ENCODE data around the gene TPRX2. TPM values are rescaled to one million over a fixed set of nuclear protein-coding genes. Genes with fewer than 3 reads are reported as not detected.
"Not testable (repeated sequence)": the region's sequence is repeated elsewhere in the genome, so short reads cannot be mapped to it uniquely, and the experiment has no call there.

TPRX2 gene
- total RNA-seq, 4 donors from 2014 or later = not detected

DNA sequence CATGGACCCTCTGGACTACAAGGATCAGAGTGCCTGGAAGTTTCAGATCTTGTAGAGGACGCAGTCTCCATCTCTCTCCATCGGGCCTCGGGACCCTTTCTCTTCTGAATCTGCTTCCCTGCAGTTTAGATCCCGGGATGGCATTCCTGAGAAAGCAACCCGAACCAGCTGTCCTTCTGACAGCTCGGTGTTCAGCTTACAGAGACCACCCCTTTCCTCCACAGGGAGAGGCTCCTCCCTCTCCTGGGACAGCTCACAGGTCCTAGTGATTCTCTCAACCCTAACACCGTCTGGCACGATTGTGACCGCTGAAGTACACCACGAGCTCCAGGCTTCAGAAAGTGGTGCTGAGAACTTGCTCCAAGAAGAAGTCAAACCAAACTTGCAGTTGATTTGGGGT lies 19.1 kb upstream of the TPRX2 start:
- no peak for DNase-seq
- H3K36me3 ChIP-seq = no peaks in the 10 kb centered on the region
- no peak overlapping the region for H3K27ac ChIP-seq
- H3K4me1 ChIP-seq = no peaks in the 10 kb centered on the region
- TF ChIP-seq, protein P1, sequence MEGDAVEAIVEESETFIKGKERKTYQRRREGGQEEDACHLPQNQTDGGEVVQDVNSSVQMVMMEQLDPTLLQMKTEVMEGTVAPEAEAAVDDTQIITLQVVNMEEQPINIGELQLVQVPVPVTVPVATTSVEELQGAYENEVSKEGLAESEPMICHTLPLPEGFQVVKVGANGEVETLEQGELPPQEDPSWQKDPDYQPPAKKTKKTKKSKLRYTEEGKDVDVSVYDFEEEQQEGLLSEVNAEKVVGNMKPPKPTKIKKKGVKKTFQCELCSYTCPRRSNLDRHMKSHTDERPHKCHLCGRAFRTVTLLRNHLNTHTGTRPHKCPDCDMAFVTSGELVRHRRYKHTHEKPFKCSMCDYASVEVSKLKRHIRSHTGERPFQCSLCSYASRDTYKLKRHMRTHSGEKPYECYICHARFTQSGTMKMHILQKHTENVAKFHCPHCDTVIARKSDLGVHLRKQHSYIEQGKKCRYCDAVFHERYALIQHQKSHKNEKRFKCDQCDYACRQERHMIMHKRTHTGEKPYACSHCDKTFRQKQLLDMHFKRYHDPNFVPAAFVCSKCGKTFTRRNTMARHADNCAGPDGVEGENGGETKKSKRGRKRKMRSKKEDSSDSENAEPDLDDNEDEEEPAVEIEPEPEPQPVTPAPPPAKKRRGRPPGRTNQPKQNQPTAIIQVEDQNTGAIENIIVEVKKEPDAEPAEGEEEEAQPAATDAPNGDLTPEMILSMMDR (IDR thresholded peaks at IDR 0.05) = no peak
- TF ChIP-seq POLR2A (IDR thresholded peaks at IDR 0.05) = no peak
- H3K27me3 ChIP-seq = no peaks in the 10 kb centered on the region
- H3K9me3 ChIP-seq = no peaks in the 10 kb centered on the region
- H3K4me3 ChIP-seq = no peak overlapping the region

DNA sequence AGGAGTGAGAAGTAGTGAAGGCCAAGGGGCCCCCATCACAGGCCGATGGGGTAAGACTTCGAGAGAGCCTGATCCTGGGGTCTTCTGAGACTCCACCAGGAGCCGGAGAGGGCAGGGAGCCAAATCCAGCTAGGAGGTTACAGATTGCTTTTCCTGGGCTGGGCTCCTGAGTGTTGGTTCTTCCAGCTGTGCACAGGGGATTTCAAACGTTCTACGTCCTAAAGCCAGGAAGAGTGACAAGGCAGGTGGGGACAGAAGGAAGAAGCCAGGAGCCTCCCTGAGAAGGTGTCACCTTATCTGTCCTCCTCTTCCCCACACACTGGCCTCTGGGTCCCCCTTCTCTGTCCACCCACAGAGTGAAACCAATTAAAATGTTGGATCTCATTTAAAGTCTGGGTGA lies 16.1 kb upstream of the TPRX2 start:
- no peak for TF ChIP-seq POLR2A (IDR thresholded peaks at IDR 0.05)
- TF ChIP-seq, protein P1 (IDR thresholded peaks at IDR 0.05) = no peak
- no peak for DNase-seq
- no peak overlapping the region for H3K27ac ChIP-seq
- no peaks in the 10 kb centered on the region for H3K9me3 ChIP-seq
- H3K36me3 ChIP-seq = no peaks in the 10 kb centered on the region
- H3K4me1 ChIP-seq = no peaks in the 10 kb centered on the region
- H3K27me3 ChIP-seq = no peaks in the 10 kb centered on the region
- no peak overlapping the region for H3K4me3 ChIP-seq

DNA sequence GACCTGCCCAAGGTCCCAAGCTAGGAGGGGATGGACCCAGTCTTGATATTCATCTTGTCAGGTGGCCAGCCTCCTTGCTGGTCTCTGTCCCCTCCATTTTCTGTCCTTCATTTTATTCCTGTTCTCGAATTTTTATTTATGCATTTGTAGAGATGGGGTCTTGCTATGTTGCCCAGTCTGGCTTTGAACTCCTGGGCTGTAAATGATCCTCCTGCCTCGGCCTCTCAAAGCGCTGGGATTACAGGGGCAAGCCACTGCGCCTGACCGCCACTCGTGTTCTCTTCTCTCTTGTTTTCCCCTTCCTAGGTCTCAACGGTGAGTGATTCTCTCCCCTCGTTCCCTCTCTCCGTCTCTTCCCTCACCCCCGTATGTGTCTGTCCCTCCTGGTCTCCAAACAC lies 10.6 kb upstream of the TPRX2 start:
- no peaks in the 10 kb centered on the region for H3K36me3 ChIP-seq
- DNase-seq = no peak
- H3K27me3 ChIP-seq = peaks cover 0 to 11% of the 10 kb centered on the region in 2 donors
- TF ChIP-seq, protein P1 (IDR thresholded peaks at IDR 0.05) = no peak
- no peak overlapping the region for H3K27ac ChIP-seq
- H3K4me3 ChIP-seq = no peak overlapping the region
- no peaks in the 10 kb centered on the region for H3K9me3 ChIP-seq
- H3K4me1 ChIP-seq = no peaks in the 10 kb centered on the region

DNA sequence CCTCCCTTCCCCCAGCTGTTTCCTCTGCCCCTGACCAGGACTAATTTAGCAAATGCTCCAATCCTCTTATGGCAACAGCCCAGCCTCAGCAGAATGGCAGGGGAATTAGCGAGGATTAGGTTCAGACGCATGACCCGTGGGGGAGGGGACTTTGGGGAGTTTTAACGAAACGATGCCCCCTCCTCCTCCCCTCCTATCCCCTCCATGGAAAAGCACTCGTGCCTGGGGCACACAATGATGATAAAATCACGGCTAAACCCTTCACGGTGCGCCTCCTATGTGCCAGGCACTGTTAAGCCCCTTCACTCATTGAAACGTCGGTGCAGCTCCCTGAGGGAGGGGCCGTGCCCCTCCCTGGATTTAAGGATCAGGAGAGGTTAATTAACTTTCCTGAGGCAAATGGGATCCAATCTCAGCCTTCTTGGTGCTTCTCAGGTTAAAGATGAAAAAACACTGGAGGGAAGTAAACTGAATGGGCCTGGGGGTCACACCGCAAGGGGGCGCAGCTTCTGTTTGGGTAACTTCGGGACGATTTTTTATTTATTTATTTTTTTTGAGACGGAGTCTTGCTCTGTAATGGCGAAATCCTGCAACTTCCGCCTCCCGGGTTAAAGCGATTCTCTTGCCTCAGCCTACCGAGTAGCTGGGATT lies 10.1 kb upstream of the TPRX2 start:
- Histone ChIP-seq H3K27me3 (peaks cover 0 to 11% of the 10 kb centered on the region in 2 donors), H3K4me1 (no peaks in the 10 kb centered on the region), H3K9me3 (no peaks in the 10 kb centered on the region), H3K4me3 (no peak overlapping the region), H3K27ac (no peak overlapping the region), H3K36me3 (no peaks in the 10 kb centered on the region)
- peak in 1 of 3 donors; percentile 19 for DNase-seq
- TF ChIP-seq, protein P1 (IDR thresholded peaks at IDR 0.05) = peak in 1 of 6 experiments; percentile 14
- no peak for TF ChIP-seq POLR2A (IDR thresholded peaks at IDR 0.05)

DNA sequence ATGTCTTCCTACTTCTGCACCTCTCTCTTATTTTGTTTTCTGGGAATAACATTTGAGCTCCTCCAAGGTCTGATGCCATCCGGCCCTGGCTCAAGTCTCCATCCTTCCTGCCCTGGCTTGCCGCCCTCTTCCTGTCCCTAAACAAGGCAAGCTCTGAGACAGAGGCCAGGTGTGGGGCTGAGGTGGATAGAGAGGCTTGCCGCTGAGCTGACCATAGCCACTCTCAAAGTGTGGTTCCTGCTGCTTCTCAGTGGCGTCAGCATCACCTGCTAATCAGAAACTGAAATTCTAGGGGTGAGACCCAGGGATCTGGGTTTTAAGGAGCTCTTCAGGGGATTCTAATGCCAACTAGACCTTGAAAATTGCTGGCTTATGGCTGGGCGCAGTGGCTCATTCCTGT lies 6.0 kb upstream of the TPRX2 start:
- Histone ChIP-seq H3K27me3 (peaks cover 0 to 11% of the 10 kb centered on the region in 2 donors), H3K4me1 (no peaks in the 10 kb centered on the region), H3K9me3 (no peaks in the 10 kb centered on the region), H3K4me3 (no peak overlapping the region), H3K36me3 (no peaks in the 10 kb centered on the region), H3K27ac (no peak overlapping the region)
- TF ChIP-seq POLR2A (IDR thresholded peaks at IDR 0.05) = no peak
- TF ChIP-seq, protein P1 (IDR thresholded peaks at IDR 0.05) = no peak
- no peak for DNase-seq

DNA sequence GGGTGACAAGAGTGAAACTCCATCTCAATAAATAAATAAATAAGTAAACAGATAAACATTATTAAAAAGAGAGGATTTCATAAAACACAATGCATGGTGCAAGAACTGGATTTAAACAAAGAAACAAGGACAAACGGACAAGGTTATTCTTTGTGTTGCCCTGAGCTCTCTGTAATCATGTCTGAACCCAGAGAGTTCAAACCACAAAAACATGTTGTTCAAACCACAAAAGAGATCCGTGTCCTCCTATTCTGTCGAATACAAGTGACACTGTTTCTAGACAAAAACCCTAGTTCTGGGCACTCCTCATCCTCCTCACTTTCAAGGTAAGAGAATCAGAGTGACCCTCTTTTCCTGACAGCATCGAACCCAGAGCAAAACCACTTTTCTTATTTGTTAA lies 4.6 kb upstream of the TPRX2 start:
- TF ChIP-seq, protein P1 (IDR thresholded peaks at IDR 0.05) = no peak
- no peak for TF ChIP-seq POLR2A (IDR thresholded peaks at IDR 0.05)
- DNase-seq = no peak
- Histone ChIP-seq H3K9me3 (no peaks in the 10 kb centered on the region), H3K27ac (no peak overlapping the region), H3K27me3 (peaks cover 0 to 5% of the 10 kb centered on the region in 2 donors), H3K4me1 (no peaks in the 10 kb centered on the region), H3K36me3 (no peaks in the 10 kb centered on the region), H3K4me3 (no peak overlapping the region)

DNA sequence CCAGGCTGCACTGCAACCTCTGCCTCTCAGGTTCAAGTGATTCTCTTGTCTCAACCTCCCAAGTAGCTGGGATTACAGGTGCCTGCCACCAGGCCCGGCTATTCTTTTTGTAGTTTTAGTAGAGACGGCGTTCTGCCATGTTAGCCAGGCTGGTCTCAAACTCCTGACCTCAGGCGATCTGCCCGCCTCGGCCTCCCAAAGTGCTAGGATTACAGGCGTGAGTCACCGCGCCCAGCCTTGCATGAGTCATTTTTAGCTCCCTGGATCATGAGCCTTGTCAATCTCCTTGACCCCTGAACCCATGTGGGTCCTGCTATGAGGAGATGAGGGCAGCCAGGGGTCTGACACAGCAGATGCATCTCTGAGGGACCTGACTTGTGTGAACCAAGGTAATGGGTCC lies 804 bp upstream of the TPRX2 start:
- H3K9me3 ChIP-seq, H3K27ac ChIP-seq, H3K36me3 ChIP-seq, H3K27me3 ChIP-seq, H3K4me1 ChIP-seq, H3K4me3 ChIP-seq, DNase-seq: not testable (repeated sequence)

DNA sequence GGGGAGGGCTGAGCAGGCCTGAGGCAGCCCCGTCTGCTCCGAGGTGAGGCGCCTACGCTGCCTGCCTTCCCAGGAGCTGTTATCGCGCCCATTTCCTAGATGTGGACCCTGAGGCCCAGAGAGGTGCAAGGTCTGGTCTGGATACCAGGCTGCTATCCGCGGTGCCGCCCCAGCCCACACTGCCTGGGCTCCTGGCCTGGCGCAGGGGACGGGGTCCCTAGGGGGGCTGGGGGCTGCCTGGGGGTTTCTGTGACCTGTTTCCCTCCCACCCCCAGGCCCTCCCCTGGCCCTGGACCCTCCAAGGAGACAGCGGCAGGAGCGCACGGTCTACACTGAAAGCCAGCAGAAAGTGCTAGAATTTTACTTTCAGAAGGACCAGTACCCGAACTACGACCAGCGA lies 803 bp downstream of the TPRX2 start:
- DNase-seq, H3K9me3 ChIP-seq, H3K36me3 ChIP-seq, H3K4me3 ChIP-seq, H3K27me3 ChIP-seq, H3K27ac ChIP-seq, H3K4me1 ChIP-seq: not testable (repeated sequence)

All from Peyer's patch (tissue), 4 donors.